GOT3 (cell line): Measurements from ENCODE around the gene HS6ST2.
"Not testable (repeated sequence)": the region's sequence is repeated elsewhere in the genome, so short reads cannot be mapped to it uniquely, and the experiment has no call there.

ENCODE experiments used
- DNase-seq: peaks from one replicate; lab custom pipeline; 2025; ENCODE audit warnings: mixed read lengths; lab: John Stamatoyannopoulos, UW

HS6ST2 gene

GRCh38 chrX:132958091-132958703 lies at the start of gene HS6ST2:
Gene HS6ST2 (minus strand): TSS chrX:132958629.
- no peak for DNase-seq

GRCh38 chrX:133007458-133007857 lies 49.0 kb upstream of the HS6ST2 start:
- DNase-seq: no peak

GRCh38 chrX:133005616-133006015 lies 47.2 kb upstream of the HS6ST2 start:
- no peak for DNase-seq

GRCh38 chrX:133005042-133005441 lies 46.6 kb upstream of the HS6ST2 start:
- DNase-seq: no peak

GRCh38 chrX:132999209-132999608 lies 40.8 kb upstream of the HS6ST2 start:
- no peak for DNase-seq

- no peak for DNase-seq
These were observed 32.4 kb upstream of the HS6ST2 start for GRCh38 chrX:132990835-132991234.

GRCh38 chrX:132986556-132986955 lies 28.1 kb upstream of the HS6ST2 start:
- no peak for DNase-seq

- DNase-seq: no peak
These were observed 25.7 kb upstream of the HS6ST2 start for GRCh38 chrX:132984058-132984650.

- DNase-seq: no peak
These were observed 25.1 kb upstream of the HS6ST2 start for GRCh38 chrX:132983496-132983895.

GRCh38 chrX:132980035-132980434 lies 21.6 kb upstream of the HS6ST2 start:
- DNase-seq: not testable (repeated sequence)

GRCh38 chrX:132968296-132968949 lies 10.0 kb upstream of the HS6ST2 start:
- no peak for DNase-seq

- DNase-seq: no peak
These were observed 8.6 kb upstream of the HS6ST2 start for GRCh38 chrX:132967049-132967448.

GRCh38 chrX:132965461-132965860 lies 7.0 kb upstream of the HS6ST2 start:
- no peak for DNase-seq

- DNase-seq: no peak
These were observed 3.1 kb upstream of the HS6ST2 start for GRCh38 chrX:132961511-132961910.

GRCh38 chrX:132957211-132958090 lies 978 bp downstream of the HS6ST2 start:
- DNase-seq: no peak

- no peak for DNase-seq
These were observed 1.8 kb downstream of the HS6ST2 start for GRCh38 chrX:132956421-132957210.

- DNase-seq: no peak
These were observed 2.7 kb downstream of the HS6ST2 start for GRCh38 chrX:132955690-132956089.

- DNase-seq: no peak
These were observed 4.1 kb downstream of the HS6ST2 start for GRCh38 chrX:132954323-132954722.

GRCh38 chrX:132953354-132953753 lies 5.1 kb downstream of the HS6ST2 start:
- no peak for DNase-seq

- DNase-seq: no peak
These were observed 9.7 kb downstream of the HS6ST2 start for GRCh38 chrX:132948648-132949260.

- not testable (repeated sequence) for DNase-seq
These were observed 13.3 kb downstream of the HS6ST2 start for GRCh38 chrX:132945055-132945599.
